WTC11 (cell line): Measurements from ENCODE around the gene RBMS1. TPM values are rescaled to one million over a fixed set of nuclear protein-coding genes. Genes with fewer than 3 reads are reported as not detected.
A peak's percentile ranks its signal among the peaks of the same experiment; 100 is the strongest.

Experiments
- ATAC-seq: fragments of 200-7000 bp; cut with Tn5 transposase; 2 replicates; pipeline ENCODE4 v1.10.0; 2021; ENCODE audit warnings: mild to moderate bottlenecking, moderate library complexity
- CTCF ChIA-PET: fragments of 300-600 bp; sonication (Branson Sonifier 250); formaldehyde crosslinking; loops from one replicate; lab custom pipeline; 2021; ENCODE audit warnings: antibody characterized with exemption; lab: Charles Lee
- POLR2A ChIA-PET: fragments of 350-600 bp; sonication (Branson Sonifier 250); formaldehyde crosslinking; loops from one replicate; lab custom pipeline; 2021; ENCODE audit warnings: antibody characterized with exemption; lab: Charles Lee
- DNase-seq: peaks from one replicate; pipeline ENCODE4 v3.0.0; 2021; ENCODE audit warnings: low spot score
- H3K27ac Mint-ChIP-seq: 2 replicates; pipeline ENCODE4 v1.8.0; 2021; ENCODE audit warnings: mixed read lengths
- H3K27me3 Mint-ChIP-seq: 2 replicates; pipeline ENCODE4 v1.8.0; 2021; ENCODE audit warnings: low read depth, mild to moderate bottlenecking, moderate library complexity, mixed read lengths
- H3K36me3 Mint-ChIP-seq: 2 replicates; pipeline ENCODE4 v1.8.0; 2021; ENCODE audit warnings: mixed read lengths
- H3K4me1 Mint-ChIP-seq: 2 replicates; pipeline ENCODE4 v1.8.0; 2022; ENCODE audit warnings: mixed read lengths
- H3K4me3 Mint-ChIP-seq: 2 replicates; pipeline ENCODE4 v1.8.0; 2021; ENCODE audit warnings: mild to moderate bottlenecking, moderate library complexity, mixed read lengths
- H3K9me3 Mint-ChIP-seq: 2 replicates; pipeline ENCODE4 v1.8.0; 2021; ENCODE audit warnings: mixed read lengths
- CREB1 ChIP-seq: sonication (generic); formaldehyde crosslinking; IDR thresholded peaks from 2 replicates; pipeline ENCODE4 v1.8.0; 2023; ENCODE audit warnings: mild to moderate bottlenecking, missing genetic modification reagents
- FOXJ3 ChIP-seq: sonication (generic); formaldehyde crosslinking; IDR thresholded peaks from 2 replicates; pipeline ENCODE4 v1.9.0; 2021; ENCODE audit warnings: missing genetic modification reagents, mild to moderate bottlenecking, borderline replicate concordance
- GTF2I ChIP-seq: fragments of 250-450 bp; sonication (Bioruptor Pico); conservative IDR thresholded peaks from 2 replicates; pipeline ENCODE4 v1.4.0; 2021; ENCODE audit warnings: mild to moderate bottlenecking
- IRF1 ChIP-seq: sonication (generic); formaldehyde crosslinking; IDR thresholded peaks from 2 replicates; pipeline ENCODE4 v1.8.0; 2023; ENCODE audit warnings: missing genetic modification reagents
- JAZF1 ChIP-seq: fragments of 250-450 bp; sonication (Bioruptor Pico); IDR thresholded peaks from 2 replicates; pipeline ENCODE4 v1.9.0; 2021; ENCODE audit warnings: moderate library complexity, mild to moderate bottlenecking, inconsistent platforms
- MXD4 ChIP-seq: fragments of 250-450 bp; sonication (Bioruptor Pico); IDR thresholded peaks from 2 replicates; pipeline ENCODE4 v1.8.0; 2021; ENCODE audit warnings: mild to moderate bottlenecking, moderate library complexity, borderline replicate concordance
- MYBL2 ChIP-seq: sonication (generic); formaldehyde crosslinking; IDR thresholded peaks from 2 replicates; pipeline ENCODE4 v1.8.1; 2023; ENCODE audit warnings: mild to moderate bottlenecking, moderate library complexity, missing genetic modification reagents
- NFE2L1 ChIP-seq: sonication (generic); formaldehyde crosslinking; IDR thresholded peaks from 2 replicates; pipeline ENCODE4 v1.8.1; 2023; ENCODE audit warnings: missing genetic modification reagents
- OVOL2 ChIP-seq: fragments of 250-450 bp; sonication (Bioruptor Pico); IDR thresholded peaks from 2 replicates; pipeline ENCODE4 v1.9.0; 2021; ENCODE audit warnings: mild to moderate bottlenecking, borderline replicate concordance
- PRRX2 ChIP-seq: fragments of 250-450 bp; sonication (Bioruptor Pico); IDR thresholded peaks from 2 replicates; pipeline ENCODE4 v1.8.0; 2021; ENCODE audit warnings: mild to moderate bottlenecking
- RELA ChIP-seq: sonication (generic); formaldehyde crosslinking; IDR thresholded peaks from 2 replicates; pipeline ENCODE4 v1.8.1; 2022; ENCODE audit warnings: missing genetic modification reagents, mild to moderate bottlenecking, borderline replicate concordance
- SMAD4 ChIP-seq: sonication (generic); formaldehyde crosslinking; IDR thresholded peaks from 2 replicates; pipeline ENCODE4 v1.8.0; 2022; ENCODE audit warnings: mild to moderate bottlenecking, missing genetic modification reagents
- SOX15 ChIP-seq: fragments of 250-450 bp; sonication (Bioruptor Pico); IDR thresholded peaks from 2 replicates; pipeline ENCODE4 v1.9.0; 2021; ENCODE audit warnings: mild to moderate bottlenecking
- SP1 ChIP-seq: sonication (generic); formaldehyde crosslinking; conservative IDR thresholded peaks from 2 replicates; pipeline ENCODE4 v1.8.1; 2022; ENCODE audit warnings: missing genetic modification reagents
- TCF7 ChIP-seq: sonication (generic); formaldehyde crosslinking; IDR thresholded peaks from 2 replicates; pipeline ENCODE4 v1.8.0; 2022; ENCODE audit warnings: mild to moderate bottlenecking, low read depth, missing genetic modification reagents, moderate library complexity
- ZNF138 ChIP-seq: sonication (generic); formaldehyde crosslinking; conservative IDR thresholded peaks from 2 replicates; pipeline ENCODE4 v1.8.1; 2022; ENCODE audit warnings: mild to moderate bottlenecking, moderate library complexity, missing genetic modification reagents
- ZNF219 ChIP-seq: sonication (generic); formaldehyde crosslinking; IDR thresholded peaks from 2 replicates; pipeline ENCODE4 v1.8.0; 2023; ENCODE audit warnings: missing genetic modification reagents, mild to moderate bottlenecking, borderline replicate concordance
- ZNF317 ChIP-seq: sonication (generic); formaldehyde crosslinking; IDR thresholded peaks from 2 replicates; pipeline ENCODE4 v1.8.1; 2023; ENCODE audit warnings: low read depth, mild to moderate bottlenecking, moderate library complexity, missing genetic modification reagents, borderline replicate concordance
- total RNA-seq: library from RNA; stranded (reverse); gene quantifications from 3 replicates; pipeline ENCODE4 v1.2.3, GENCODE V29; 2021
- TF ChIP-seq, protein P1 (sequence below): fragments of 250-450 bp; sonication (Bioruptor Pico); IDR thresholded peaks from 2 replicates; pipeline ENCODE4 v1.9.0; 2021; ENCODE audit warnings: mild to moderate bottlenecking
- TF ChIP-seq, protein P2 (sequence below): sonication (generic); formaldehyde crosslinking; IDR thresholded peaks from 2 replicates; pipeline ENCODE4 v1.8.1; 2023; ENCODE audit warnings: mild to moderate bottlenecking, moderate library complexity, missing genetic modification reagents
- TF ChIP-seq, protein P3 (sequence below): sonication (generic); formaldehyde crosslinking; IDR thresholded peaks from 2 replicates; pipeline ENCODE4 v1.8.1; 2023; ENCODE audit warnings: mild to moderate bottlenecking, missing genetic modification reagents, moderate library complexity
- TF ChIP-seq, protein P4 (sequence below): fragments of 200-600 bp; IDR thresholded peaks from 2 replicates; pipeline ENCODE4 v1.8.0; 2022; ENCODE audit warnings: antibody characterized with exemption
- TF ChIP-seq, protein P5 (sequence below): fragments of 250-450 bp; sonication (Bioruptor Pico); IDR thresholded peaks from 2 replicates; pipeline ENCODE4 v1.9.0; 2021; ENCODE audit warnings: moderate library complexity, mild to moderate bottlenecking, inconsistent platforms, borderline replicate concordance

Gene RBMS1
- total RNA-seq, 1 experiment from 2014 or later = 56.3 TPM

- TF ChIP-seq ZNF219 (no peak), FOXJ3 (CRISPR knock-in tag) (no peak), SP1 (CRISPR knock-in tag) (no peak), RELA (CRISPR knock-in tag) (no peak), PRRX2 (no peak), SMAD4 (CRISPR knock-in tag) (no peak)
- TF ChIP-seq, protein P1, sequence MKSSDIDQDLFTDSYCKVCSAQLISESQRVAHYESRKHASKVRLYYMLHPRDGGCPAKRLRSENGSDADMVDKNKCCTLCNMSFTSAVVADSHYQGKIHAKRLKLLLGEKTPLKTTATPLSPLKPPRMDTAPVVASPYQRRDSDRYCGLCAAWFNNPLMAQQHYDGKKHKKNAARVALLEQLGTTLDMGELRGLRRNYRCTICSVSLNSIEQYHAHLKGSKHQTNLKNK = no peak
These were observed 21.5 kb upstream of the RBMS1 start (continued) for GRCh38 chr2:160515120-160515519.

DNA sequence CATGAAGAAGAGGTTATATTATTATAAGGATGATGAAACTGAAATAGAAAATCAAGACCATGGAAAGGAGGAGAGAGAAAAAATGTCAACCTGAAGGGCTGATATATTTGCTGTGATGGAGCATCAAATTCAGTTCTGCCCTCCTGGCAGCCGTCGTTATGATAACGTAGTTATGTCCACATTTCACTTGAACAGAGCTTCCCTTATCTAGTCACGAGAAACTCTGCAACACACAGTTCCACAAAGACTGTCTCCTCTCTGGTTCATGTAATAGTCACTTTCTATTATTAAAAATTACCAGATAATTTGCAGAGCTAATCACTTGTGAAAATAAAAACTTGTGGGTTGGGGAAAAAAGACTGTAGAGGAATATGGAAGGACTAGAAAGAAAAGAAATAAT, 19.5 kb upstream of the RBMS1 start:
- Mint-ChIP-seq H3K36me3 (no peaks in the 10 kb centered on the region), H3K4me1 (peaks cover 16% of the 10 kb centered on the region), H3K27me3 (no peaks in the 10 kb centered on the region; the same call in 1 of the 2 replicates), H3K27ac (no peak overlapping the region), H3K9me3 (no peaks in the 10 kb centered on the region), H3K4me3 (no peak overlapping the region)
- no peak for TF ChIP-seq SOX15
- ChIA-PET POLR2A (no interaction called here), CTCF (no interaction called here)
- no peak for ATAC-seq
- DNase-seq = no peak

DNA sequence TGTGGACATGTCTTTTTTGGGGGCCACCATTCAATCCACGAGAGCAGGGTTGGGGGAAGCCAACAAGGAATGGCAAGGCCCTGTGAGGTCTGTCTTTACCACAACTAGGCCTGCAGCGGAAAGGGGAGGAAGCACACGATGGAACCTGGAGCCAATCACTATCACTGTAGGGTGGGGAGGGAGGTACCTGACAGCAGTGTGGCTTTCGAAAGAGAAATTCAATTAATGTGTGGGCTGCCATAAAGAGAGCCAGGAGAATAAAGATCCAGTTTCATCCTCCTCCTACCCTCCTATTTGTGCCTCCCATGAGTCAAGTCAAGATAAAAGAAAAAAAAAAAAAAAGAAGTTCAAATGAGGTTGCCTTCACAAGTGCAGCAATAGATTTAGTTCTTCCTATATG, 18.9 kb upstream of the RBMS1 start:
- H3K27me3 Mint-ChIP-seq = no peaks in the 10 kb centered on the region; the same call in 1 of the 2 replicates
- POLR2A ChIA-PET = no interaction called here
- no peaks in the 10 kb centered on the region for H3K9me3 Mint-ChIP-seq
- TF ChIP-seq, protein P2, sequence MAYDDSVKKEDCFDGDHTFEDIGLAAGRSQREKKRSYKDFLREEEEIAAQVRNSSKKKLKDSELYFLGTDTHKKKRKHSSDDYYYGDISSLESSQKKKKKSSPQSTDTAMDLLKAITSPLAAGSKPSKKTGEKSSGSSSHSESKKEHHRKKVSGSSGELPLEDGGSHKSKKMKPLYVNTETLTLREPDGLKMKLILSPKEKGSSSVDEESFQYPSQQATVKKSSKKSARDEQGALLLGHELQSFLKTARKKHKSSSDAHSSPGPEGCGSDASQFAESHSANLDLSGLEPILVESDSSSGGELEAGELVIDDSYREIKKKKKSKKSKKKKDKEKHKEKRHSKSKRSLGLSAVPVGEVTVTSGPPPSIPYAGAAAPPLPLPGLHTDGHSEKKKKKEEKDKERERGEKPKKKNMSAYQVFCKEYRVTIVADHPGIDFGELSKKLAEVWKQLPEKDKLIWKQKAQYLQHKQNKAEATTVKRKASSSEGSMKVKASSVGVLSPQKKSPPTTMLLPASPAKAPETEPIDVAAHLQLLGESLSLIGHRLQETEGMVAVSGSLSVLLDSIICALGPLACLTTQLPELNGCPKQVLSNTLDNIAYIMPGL (CRISPR knock-in tag) = no peak
- TF ChIP-seq MXD4 (CRISPR knock-in tag) (no peak), NFE2L1 (CRISPR knock-in tag) (no peak), GTF2I (CRISPR knock-in tag) (no peak), TCF7 (CRISPR knock-in tag) (no peak), OVOL2 (CRISPR knock-in tag) (no peak), FOXJ3 (CRISPR knock-in tag) (no peak), ZNF138 (no peak), CREB1 (CRISPR knock-in tag) (no peak)
- TF ChIP-seq, protein P3, sequence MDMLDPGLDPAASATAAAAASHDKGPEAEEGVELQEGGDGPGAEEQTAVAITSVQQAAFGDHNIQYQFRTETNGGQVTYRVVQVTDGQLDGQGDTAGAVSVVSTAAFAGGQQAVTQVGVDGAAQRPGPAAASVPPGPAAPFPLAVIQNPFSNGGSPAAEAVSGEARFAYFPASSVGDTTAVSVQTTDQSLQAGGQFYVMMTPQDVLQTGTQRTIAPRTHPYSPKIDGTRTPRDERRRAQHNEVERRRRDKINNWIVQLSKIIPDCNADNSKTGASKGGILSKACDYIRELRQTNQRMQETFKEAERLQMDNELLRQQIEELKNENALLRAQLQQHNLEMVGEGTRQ (CRISPR knock-in tag) = no peak
- TF ChIP-seq, protein P4, sequence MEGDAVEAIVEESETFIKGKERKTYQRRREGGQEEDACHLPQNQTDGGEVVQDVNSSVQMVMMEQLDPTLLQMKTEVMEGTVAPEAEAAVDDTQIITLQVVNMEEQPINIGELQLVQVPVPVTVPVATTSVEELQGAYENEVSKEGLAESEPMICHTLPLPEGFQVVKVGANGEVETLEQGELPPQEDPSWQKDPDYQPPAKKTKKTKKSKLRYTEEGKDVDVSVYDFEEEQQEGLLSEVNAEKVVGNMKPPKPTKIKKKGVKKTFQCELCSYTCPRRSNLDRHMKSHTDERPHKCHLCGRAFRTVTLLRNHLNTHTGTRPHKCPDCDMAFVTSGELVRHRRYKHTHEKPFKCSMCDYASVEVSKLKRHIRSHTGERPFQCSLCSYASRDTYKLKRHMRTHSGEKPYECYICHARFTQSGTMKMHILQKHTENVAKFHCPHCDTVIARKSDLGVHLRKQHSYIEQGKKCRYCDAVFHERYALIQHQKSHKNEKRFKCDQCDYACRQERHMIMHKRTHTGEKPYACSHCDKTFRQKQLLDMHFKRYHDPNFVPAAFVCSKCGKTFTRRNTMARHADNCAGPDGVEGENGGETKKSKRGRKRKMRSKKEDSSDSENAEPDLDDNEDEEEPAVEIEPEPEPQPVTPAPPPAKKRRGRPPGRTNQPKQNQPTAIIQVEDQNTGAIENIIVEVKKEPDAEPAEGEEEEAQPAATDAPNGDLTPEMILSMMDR = no peak
- H3K4me3 Mint-ChIP-seq = no peak overlapping the region
- no peaks in the 10 kb centered on the region for H3K36me3 Mint-ChIP-seq
- ATAC-seq = 0 out of 2 replicates have a peak, but pooled peaks have one; percentile 18
- no peak for DNase-seq
- peaks cover 16% of the 10 kb centered on the region for H3K4me1 Mint-ChIP-seq
- H3K27ac Mint-ChIP-seq = no peak overlapping the region
- CTCF ChIA-PET = no interaction called here

DNA sequence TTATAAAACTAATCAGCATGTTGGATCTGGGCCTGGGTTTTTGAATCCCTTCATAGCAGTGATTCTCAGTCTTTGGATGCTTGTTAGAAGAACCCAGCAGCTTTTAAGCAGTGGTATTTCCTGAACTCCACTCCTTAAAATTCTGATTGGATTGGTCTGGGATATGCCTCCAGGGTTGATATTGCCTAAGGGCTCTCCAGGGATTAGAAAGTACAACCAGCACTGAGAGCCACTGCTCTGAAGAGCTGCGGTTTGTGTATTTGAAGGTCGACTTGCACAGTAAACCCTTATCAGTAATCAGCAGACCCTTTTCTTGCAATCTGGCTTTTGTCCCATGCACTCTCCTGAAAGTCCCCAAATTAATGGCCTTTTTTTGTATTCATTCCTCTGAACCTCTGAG, 17.0 kb upstream of the RBMS1 start:
- no peak overlapping the region for H3K27ac Mint-ChIP-seq
- DNase-seq = no peak
- H3K9me3 Mint-ChIP-seq = no peaks in the 10 kb centered on the region
- ChIA-PET POLR2A (no interaction called here), CTCF (no interaction called here)
- H3K4me3 Mint-ChIP-seq = no peak overlapping the region
- peaks cover 16% of the 10 kb centered on the region for H3K4me1 Mint-ChIP-seq
- no peaks in the 10 kb centered on the region for H3K36me3 Mint-ChIP-seq
- H3K27me3 Mint-ChIP-seq = no peaks in the 10 kb centered on the region; the same call in 1 of the 2 replicates
- ATAC-seq = no peak
- TF ChIP-seq MYBL2 (no peak), ZNF317 (CRISPR knock-in tag) (no peak), IRF1 (CRISPR knock-in tag) (no peak), JAZF1 (no peak), CREB1 (CRISPR knock-in tag) (no peak)
- TF ChIP-seq, protein P5, sequence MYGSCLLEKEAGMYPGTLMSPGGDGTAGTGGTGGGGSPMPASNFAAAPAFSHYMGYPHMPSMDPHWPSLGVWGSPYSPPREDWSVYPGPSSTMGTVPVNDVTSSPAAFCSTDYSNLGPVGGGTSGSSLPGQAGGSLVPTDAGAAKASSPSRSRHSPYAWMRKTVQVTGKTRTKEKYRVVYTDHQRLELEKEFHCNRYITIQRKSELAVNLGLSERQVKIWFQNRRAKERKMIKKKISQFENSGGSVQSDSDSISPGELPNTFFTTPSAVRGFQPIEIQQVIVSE = no peak
